GM19463 (cell line): Measurements from ENCODE around the gene PSME1.
A peak's percentile ranks its signal among the peaks of the same experiment; 100 is the strongest.

Experiments used
- ATAC-seq: cut with Tn5 transposase; IDR thresholded peaks from one replicate; pipeline ENCODE4 v1.9.1; 2021; ENCODE audit warnings: mild to moderate bottlenecking, moderate library complexity; ENCODE audit not compliant: unreplicated experiment

Gene PSME1

GRCh38 chr14:24127673-24128072, 8.3 kb upstream of the PSME1 start:
- no peak for ATAC-seq

GRCh38 chr14:24129410-24129998, 6.5 kb upstream of the PSME1 start:
- no peak for ATAC-seq

- ATAC-seq, result no peak
Observed at GRCh38 chr14:24130380-24130716, 5.6 kb upstream of the PSME1 start, which contains the start of gene FITM1. FITM1 (plus strand) TSS chr14:24130659; CDS start chr14:24131564, 905 bp downstream.

- ATAC-seq, result no peak
Observed at GRCh38 chr14:24130717-24131548, 5.1 kb upstream of the PSME1 start.

GRCh38 chr14:24131549-24131966, 4.4 kb upstream of the PSME1 start:
- no peak for ATAC-seq

- no peak for ATAC-seq
Observed at GRCh38 chr14:24132061-24132685, 3.8 kb upstream of the PSME1 start.

GRCh38 chr14:24132976-24133375, 3.0 kb upstream of the PSME1 start:
- ATAC-seq, result no peak

GRCh38 chr14:24133735-24134134, 2.3 kb upstream of the PSME1 start:
- no peak for ATAC-seq

- ATAC-seq, result no peak
Observed at GRCh38 chr14:24135584-24135833, 485 bp upstream of the PSME1 start.

GRCh38 chr14:24136684-24137528, 912 bp downstream of the PSME1 start:
- ATAC-seq, result no peak

GRCh38 chr14:24137529-24138395, 1.8 kb downstream of the PSME1 start:
- ATAC-seq, result no peak

GRCh38 chr14:24138396-24139271, 2.6 kb downstream of the PSME1 start:
- no peak for ATAC-seq

- ATAC-seq, result no peak
Observed at GRCh38 chr14:24139272-24139934, 3.4 kb downstream of the PSME1 start.

- peak; percentile 87 for ATAC-seq
Observed at GRCh38 chr14:24141097-24141880, 5.3 kb downstream of the PSME1 start, which contains the start of gene EMC9. EMC9 (minus strand) TSS chr14:24141591; CDS start chr14:24141304, 287 bp downstream.

- ATAC-seq, result no peak
Observed at GRCh38 chr14:24143511-24143910, 7.5 kb downstream of the PSME1 start.

GRCh38 chr14:24144451-24144850, 8.5 kb downstream of the PSME1 start:
- no peak for ATAC-seq

- ATAC-seq, result no peak
Observed at GRCh38 chr14:24145219-24145618, 9.2 kb downstream of the PSME1 start.
